CD14-positive monocyte (primary cell): Measurements from ENCODE around the gene SHTN1. TPM values are rescaled to one million over a fixed set of nuclear protein-coding genes. Genes with fewer than 3 reads are reported as not detected.
A peak's percentile ranks its signal among the peaks of the same experiment; 100 is the strongest.

Experiments used
- DNase-seq, 3 donors: peaks; one replicate each; pipeline ENCODE4 v3.0.0-alpha.2; 2011 to 2022
- H2AFZ ChIP-seq: 2 replicates; pipeline ENCODE4 v1.6.0; 2012; ENCODE audit warnings: mild to moderate bottlenecking, low read depth, low read length, inconsistent platforms; ENCODE audit not compliant: insufficient read depth, poor library complexity, severe bottlenecking
- H3K27ac ChIP-seq, 2 donors: 1 replicate in 1 of 2; 2 replicates in 1 of 2; pipeline ENCODE4 v1.5.1; 2012 to 2013; ENCODE audit warnings: low read length in 2 of 2, control low read depth in 1 of 2, inconsistent platforms in 1 of 2, low read depth in 1 of 2, mild to moderate bottlenecking in 1 of 2
- H3K27me3 ChIP-seq, 2 donors: one replicate each; pipeline versions ENCODE4 v1.6.0 to v1.6.1; 2011 to 2013; ENCODE audit warnings: low read length in 2 of 2; ENCODE audit not compliant: control insufficient read depth in 2 of 2, insufficient read depth in 2 of 2
- H3K36me3 ChIP-seq, 2 donors: replicated peaks in 1 of 2; 1 replicate in 1 of 2; 2 replicates in 1 of 2; pipeline versions ENCODE4 v1.5.1 to v1.6.1; 2012 to 2013; ENCODE audit warnings: low read length in 2 of 2, control low read depth in 1 of 2, inconsistent platforms in 1 of 2, mild to moderate bottlenecking in 1 of 2; ENCODE audit not compliant: insufficient read depth in 2 of 2, control insufficient read depth in 1 of 2
- H3K4me1 ChIP-seq, 2 donors: 1 replicate in 1 of 2; 2 replicates in 1 of 2; pipeline versions ENCODE4 v1.5.1 to v1.6.1; 2012 to 2013; ENCODE audit warnings: low read length in 2 of 2, control low read depth in 1 of 2, inconsistent platforms in 1 of 2, mild to moderate bottlenecking in 1 of 2, moderate library complexity in 1 of 2; ENCODE audit not compliant: insufficient read depth in 2 of 2, control insufficient read depth in 1 of 2
- H3K4me2 ChIP-seq: replicated peaks from 2 replicates; pipeline ENCODE3; 2012; ENCODE audit warnings: low read length, moderate library complexity, mild to moderate bottlenecking; ENCODE audit not compliant: poor library complexity, severe bottlenecking; ENCODE audit errors: extremely low read depth
- H3K4me3 ChIP-seq, 3 experiments: fragments of 200-600 bp in 1 of 3; sonication (generic) in 1 of 3; replicated peaks in 1 of 3; 1 replicate in 2 of 3; 2 replicates in 1 of 3; pipeline ENCODE4 v1.5.1; 2011 to 2013; ENCODE audit warnings: low read length in 3 of 3, mild to moderate bottlenecking in 3 of 3, control low read depth in 2 of 3, low read depth in 2 of 3, inconsistent platforms in 1 of 3, moderate library complexity in 1 of 3
- H3K79me2 ChIP-seq: 2 replicates; pipeline ENCODE4 v1.6.0; 2012; ENCODE audit warnings: mild to moderate bottlenecking, control low read depth, inconsistent platforms, low read length, moderate library complexity; ENCODE audit not compliant: insufficient read depth
- H3K9ac ChIP-seq: 2 replicates; pipeline ENCODE4 v1.6.0; 2017; ENCODE audit warnings: low read length, mild to moderate bottlenecking; ENCODE audit not compliant: insufficient read depth, poor library complexity, severe bottlenecking
- H3K9me3 ChIP-seq, 2 donors: replicated peaks in 1 of 2; 1 replicate in 1 of 2; 2 replicates in 1 of 2; pipeline versions ENCODE4 v1.5.1 to v1.6.1; 2012 to 2013; ENCODE audit warnings: low read length in 2 of 2, control low read depth in 1 of 2; ENCODE audit not compliant: control insufficient read depth in 1 of 2, insufficient read depth in 1 of 2
- H4K20me1 ChIP-seq: 2 replicates; pipeline ENCODE4 v1.6.0; 2012; ENCODE audit warnings: mild to moderate bottlenecking, low read length, control low read depth, moderate library complexity; ENCODE audit not compliant: insufficient read depth
- H3K27ac Mint-ChIP-seq, 7 donors: one replicate each; pipeline ENCODE4 v1.8.0; 2020; ENCODE audit warnings: mild to moderate bottlenecking in 7 of 7, mixed read lengths in 7 of 7, moderate library complexity in 6 of 7, inconsistent platforms in 2 of 7
- H3K27me3 Mint-ChIP-seq, 3 donors: one replicate each; pipeline ENCODE4 v1.8.0; 2021 to 2022; ENCODE audit warnings: low read depth in 3 of 3, mild to moderate bottlenecking in 3 of 3, mixed read lengths in 3 of 3, moderate library complexity in 3 of 3, inconsistent platforms in 1 of 3
- H3K36me3 Mint-ChIP-seq, 2 donors: one replicate each; pipeline ENCODE4 v1.8.0; 2020; ENCODE audit warnings: mixed read lengths in 2 of 2, inconsistent platforms in 1 of 2, mild to moderate bottlenecking in 1 of 2
- H3K4me1 Mint-ChIP-seq: one replicate; pipeline ENCODE4 v1.8.0; 2020; ENCODE audit warnings: mild to moderate bottlenecking, mixed read lengths
- H3K4me3 Mint-ChIP-seq, 2 donors: one replicate each; pipeline ENCODE4 v1.8.0; 2020; ENCODE audit warnings: mild to moderate bottlenecking in 2 of 2, mixed read lengths in 2 of 2, moderate library complexity in 1 of 2
- H3K9me3 Mint-ChIP-seq, 7 donors: one replicate each; pipeline ENCODE4 v1.8.0; 2020 to 2022; ENCODE audit warnings: mixed read lengths in 7 of 7, mild to moderate bottlenecking in 6 of 7, moderate library complexity in 6 of 7, inconsistent platforms in 2 of 7
- CTCF ChIP-seq: fragments of 200-600 bp; IDR thresholded peaks from one replicate; pipeline ENCODE4 v1.8.0; 2022; ENCODE audit warnings: antibody characterized with exemption, mild to moderate bottlenecking
- WGBS: methylation state at CpG from one replicate; pipeline ENCODE4 v1.1.5; 2013; ENCODE audit warnings: missing lambda C conversion rate; ENCODE audit not compliant: insufficient coverage; 5-methylcytosine and 5-hydroxymethylcytosine counted together
- intact Hi-C, 2 donors: fragments of 100-400 bp; cut with micrococcal nuclease; formaldehyde crosslinking; loops; one replicate each; pipeline versions ENCODE4 v1.15.0 to v1.15.1; 2023
- polyA plus RNA-seq, 3 donors: library from polyadenylated mRNA; depleted of rRNA in 1 of 3; unstranded in 2 of 3; stranded (reverse) in 1 of 3; fragments of 300-500 nt in 2 of 3; fragments of >200 nt in 1 of 3; fragmentation: Illumina TruSeq in 2 of 3; gene quantifications; 1 replicate in 2 of 3; 2 replicates in 1 of 3; pipeline ENCODE4 v1.2.3, GENCODE V29; 2012 to 2021

The SHTN1 gene
- polyA plus RNA-seq, 3 donors: 14.4 to 22.6 (median 14.9) TPM

GRCh38 chr10:116853287-116853686 lies 151.7 kb downstream of the SHTN1 start:
- Histone ChIP-seq H3K27me3 (peaks cover 30 to 36% of the 10 kb centered on the region in 2 donors), H2AFZ (no peak overlapping the region), H4K20me1 (no peaks in the 10 kb centered on the region), H3K9me3 (peaks cover 0 to 6% of the 10 kb centered on the region in 2 donors), H3K4me2 (no peak overlapping the region), H3K79me2 (no peaks in the 10 kb centered on the region), H3K27ac (no peak overlapping the region), H3K4me1 (peaks cover 14% of the 10 kb centered on the region in 2 donors), H3K36me3 (no peaks in the 10 kb centered on the region), H3K4me3 (no peak overlapping the region), H3K9ac (no peak overlapping the region)
- Mint-ChIP-seq H3K27ac (no peak overlapping the region), H3K4me1 (peaks cover 19% of the 10 kb centered on the region), H3K27me3 (peaks cover 42 to 49% (median 42%) of the 10 kb centered on the region in 3 donors), H3K36me3 (no peaks in the 10 kb centered on the region), H3K9me3 (peaks cover 3 to 20% (median 9%) of the 10 kb centered on the region in 7 donors), H3K4me3 (no peak overlapping the region)
- no peak for DNase-seq
- WGBS: 100% methylated on average over 1 of the region's 4 CpGs
- intact Hi-C loops: no loop called here
- TF ChIP-seq CTCF: no peak

GRCh38 chr10:116852246-116852645 lies 152.7 kb downstream of the SHTN1 start:
- peaks cover 0 to 14% (median 3%) of the 10 kb centered on the region in 7 donors for H3K9me3 Mint-ChIP-seq
- H3K36me3 Mint-ChIP-seq: no peaks in the 10 kb centered on the region
- Histone ChIP-seq H3K36me3 (no peaks in the 10 kb centered on the region), H3K9me3 (peaks cover 0 to 6% of the 10 kb centered on the region in 2 donors), H3K27ac (no peak overlapping the region), H3K27me3 (peaks cover 40 to 46% of the 10 kb centered on the region in 2 donors), H3K4me2 (no peak overlapping the region), H3K79me2 (no peaks in the 10 kb centered on the region), H4K20me1 (no peaks in the 10 kb centered on the region), H3K9ac (no peak overlapping the region), H3K4me3 (no peak overlapping the region), H3K4me1 (peaks cover 14 to 17% of the 10 kb centered on the region in 2 donors), H2AFZ (no peak overlapping the region)
- intact Hi-C loops: no loop called here
- 80% methylated on average over 1 of the region's 1 CpG for WGBS
- no peak for DNase-seq
- peaks cover 48 to 57% (median 48%) of the 10 kb centered on the region in 3 donors for H3K27me3 Mint-ChIP-seq
- peaks cover 22% of the 10 kb centered on the region for H3K4me1 Mint-ChIP-seq
- no peak for TF ChIP-seq CTCF
- no peak overlapping the region for H3K27ac Mint-ChIP-seq
- H3K4me3 Mint-ChIP-seq: peak overlapping the region in 1 of 2 donors; percentile 39
